ENCODE results near the gene LINC01488. TPM values are rescaled to one million over a fixed set of nuclear protein-coding genes. Genes with fewer than 3 reads are reported as not detected.

Gene LINC01488
- polyA plus RNA-seq, 3 donors from 2014 or later, result not detected

DNA sequence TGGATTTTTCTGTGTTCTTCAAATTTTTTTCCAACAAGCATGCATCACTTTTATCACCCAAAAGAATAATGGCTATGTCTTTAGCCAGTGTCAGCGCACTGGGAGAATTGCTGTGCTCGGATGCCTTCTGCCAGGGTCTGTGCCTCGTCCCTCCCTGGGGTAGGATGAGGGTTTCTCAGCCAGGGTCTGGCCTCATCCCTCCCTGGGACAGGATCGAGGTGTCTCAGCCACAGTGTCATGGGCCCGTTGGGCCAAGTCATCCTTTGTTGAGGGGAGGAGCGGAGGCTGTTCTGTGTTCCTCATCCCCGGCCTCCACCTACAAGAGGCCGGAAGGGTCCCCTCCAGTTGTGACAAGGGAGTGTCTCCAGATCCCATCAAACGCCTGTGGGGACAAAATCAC is 22.7 kb downstream of the LINC01488 start:
- Mint-ChIP-seq H3K27ac (no peak overlapping the region), H3K4me3 (no peak overlapping the region), H3K27me3 (ENCODE audit: low read depth in 3 of 3) (peaks cover 3 to 7% (median 3%) of the 10 kb centered on the region in 3 donors), H3K9me3 (no peaks in the 10 kb centered on the region), H3K36me3 (no peaks in the 10 kb centered on the region), H3K4me1 (peaks cover 0 to 5% of the 10 kb centered on the region in 2 donors)
- DNase-seq, result no peak

DNA sequence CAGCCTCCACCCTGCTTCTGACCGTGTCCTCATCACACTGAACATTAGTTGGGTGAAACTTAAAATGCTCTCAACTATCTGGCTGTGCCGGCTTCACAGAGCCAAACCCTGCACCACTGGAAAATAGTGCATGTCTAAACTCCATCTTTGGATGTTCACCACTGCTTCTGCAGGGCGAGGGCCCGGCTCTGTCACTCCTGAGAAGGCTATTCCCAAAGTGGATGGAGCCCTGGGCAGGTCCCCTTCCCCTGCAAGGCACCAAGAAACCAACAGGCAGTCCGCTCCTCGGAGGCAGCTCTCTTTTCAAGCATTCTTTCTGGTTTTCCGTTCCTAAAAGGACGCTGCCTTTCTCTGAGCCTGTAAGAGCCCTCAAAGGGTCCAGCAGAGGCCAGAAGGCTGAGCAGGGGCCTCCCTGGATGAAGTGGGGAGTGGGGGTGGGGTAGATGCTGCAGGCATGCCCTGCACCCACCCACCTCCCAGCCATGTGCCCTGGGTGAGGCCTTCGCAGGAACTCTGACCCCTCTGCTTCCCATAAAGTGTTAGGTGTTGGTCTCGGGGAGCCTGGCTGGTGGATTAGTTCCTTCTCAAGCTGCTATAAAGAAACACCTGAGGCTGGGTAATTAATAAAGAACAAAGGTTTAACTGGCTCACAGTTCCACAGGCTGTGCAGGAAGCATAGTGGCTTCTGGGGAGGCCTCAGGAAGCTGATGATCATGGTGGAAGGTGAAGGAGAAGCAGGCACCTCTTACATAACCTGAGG is 23.3 kb downstream of the LINC01488 start:
- no peak for DNase-seq
- no peak overlapping the region for H3K27ac Mint-ChIP-seq
- peaks cover 0 to 7% (median 3%) of the 10 kb centered on the region in 3 donors for H3K27me3 Mint-ChIP-seq (ENCODE audit: low read depth in 3 of 3)
- H3K4me1 Mint-ChIP-seq, result peaks cover 0 to 6% of the 10 kb centered on the region in 2 donors
- H3K36me3 Mint-ChIP-seq, result no peaks in the 10 kb centered on the region
- no peaks in the 10 kb centered on the region for H3K9me3 Mint-ChIP-seq
- no peak overlapping the region for H3K4me3 Mint-ChIP-seq

DNA sequence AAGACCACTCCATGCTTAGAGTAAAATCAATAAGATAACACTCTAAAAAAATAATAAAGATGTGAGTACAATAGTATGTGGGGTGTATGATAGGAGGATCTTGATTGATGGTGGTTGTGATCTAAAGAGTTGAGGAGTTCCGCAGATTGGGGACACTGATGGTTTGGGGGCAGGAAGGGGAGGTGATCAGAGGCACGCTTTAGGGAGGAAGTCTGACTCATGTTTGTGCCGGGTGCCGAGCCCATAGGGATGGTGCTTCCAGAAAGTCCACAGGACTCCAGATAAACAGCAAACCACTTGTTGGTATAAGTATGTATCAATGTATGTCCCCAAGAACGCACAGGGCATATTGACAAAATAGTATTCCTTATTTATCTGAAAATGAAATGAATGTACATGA is 27.5 kb downstream of the LINC01488 start:
- Mint-ChIP-seq H3K4me1 (peaks cover 0 to 6% of the 10 kb centered on the region in 2 donors), H3K27ac (no peak overlapping the region), H3K4me3 (no peak overlapping the region), H3K9me3 (no peaks in the 10 kb centered on the region), H3K27me3 (ENCODE audit: low read depth in 3 of 3) (peaks cover 2 to 7% (median 3%) of the 10 kb centered on the region in 3 donors), H3K36me3 (no peaks in the 10 kb centered on the region)
- no peak for DNase-seq

DNA sequence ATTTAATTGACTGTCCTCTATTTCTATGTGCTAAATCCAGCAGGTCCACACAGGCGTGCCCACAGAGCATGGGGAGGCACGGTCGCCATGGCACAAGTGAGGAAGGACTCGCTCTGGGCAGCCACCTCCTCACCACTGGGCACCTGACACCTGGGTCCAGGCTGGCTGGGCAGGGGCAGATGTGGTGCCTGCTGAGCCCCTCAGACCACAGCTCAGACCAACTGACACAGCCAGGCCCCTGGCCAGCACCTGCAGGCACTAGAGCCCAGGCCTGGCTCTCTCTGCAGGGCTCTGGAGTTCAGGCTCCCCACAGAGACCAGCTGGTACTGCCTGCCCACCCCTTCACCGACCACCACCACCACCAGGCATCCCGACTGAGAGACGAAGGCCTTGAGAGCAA is 27.9 kb downstream of the LINC01488 start:
- H3K27me3 Mint-ChIP-seq (ENCODE audit: low read depth in 3 of 3), result peaks cover 2 to 7% (median 3%) of the 10 kb centered on the region in 3 donors
- no peak overlapping the region for H3K27ac Mint-ChIP-seq
- no peak for DNase-seq
- H3K4me3 Mint-ChIP-seq, result no peak overlapping the region
- peaks cover 0 to 2% (median 0%) of the 10 kb centered on the region in 6 donors for H3K9me3 Mint-ChIP-seq
- no peaks in the 10 kb centered on the region for H3K36me3 Mint-ChIP-seq
- H3K4me1 Mint-ChIP-seq, result peaks cover 0 to 6% of the 10 kb centered on the region in 2 donors

GRCh38 chr11:69509846-69510390 is 28.5 kb downstream of the LINC01488 start:
- H3K4me3 Mint-ChIP-seq, result no peak overlapping the region

GRCh38 chr11:69510471-69511357 is 29.3 kb downstream of the LINC01488 start:
- H3K9me3 Mint-ChIP-seq, result peaks cover 0 to 3% (median 0%) of the 10 kb centered on the region in 6 donors
- no peaks in the 10 kb centered on the region for H3K36me3 Mint-ChIP-seq
- H3K27me3 Mint-ChIP-seq (ENCODE audit: low read depth in 3 of 3), result peaks cover 3 to 6% (median 4%) of the 10 kb centered on the region in 3 donors
- H3K4me3 Mint-ChIP-seq, result no peak overlapping the region
- no peak overlapping the region for H3K27ac Mint-ChIP-seq
- H3K4me1 Mint-ChIP-seq, result peaks cover 0 to 6% of the 10 kb centered on the region in 2 donors
- DNase-seq, result no peak

More at GRCh38 chr11:69509846-69510390, 28.5 kb downstream of the LINC01488 start:
- Mint-ChIP-seq H3K4me1 (peaks cover 0 to 6% of the 10 kb centered on the region in 2 donors), H3K36me3 (no peaks in the 10 kb centered on the region), H3K27me3 (ENCODE audit: low read depth in 3 of 3) (peaks cover 2 to 7% (median 3%) of the 10 kb centered on the region in 3 donors), H3K27ac (no peak overlapping the region), H3K9me3 (peaks cover 0 to 3% (median 0%) of the 10 kb centered on the region in 6 donors)
- DNase-seq, result no peak

DNA sequence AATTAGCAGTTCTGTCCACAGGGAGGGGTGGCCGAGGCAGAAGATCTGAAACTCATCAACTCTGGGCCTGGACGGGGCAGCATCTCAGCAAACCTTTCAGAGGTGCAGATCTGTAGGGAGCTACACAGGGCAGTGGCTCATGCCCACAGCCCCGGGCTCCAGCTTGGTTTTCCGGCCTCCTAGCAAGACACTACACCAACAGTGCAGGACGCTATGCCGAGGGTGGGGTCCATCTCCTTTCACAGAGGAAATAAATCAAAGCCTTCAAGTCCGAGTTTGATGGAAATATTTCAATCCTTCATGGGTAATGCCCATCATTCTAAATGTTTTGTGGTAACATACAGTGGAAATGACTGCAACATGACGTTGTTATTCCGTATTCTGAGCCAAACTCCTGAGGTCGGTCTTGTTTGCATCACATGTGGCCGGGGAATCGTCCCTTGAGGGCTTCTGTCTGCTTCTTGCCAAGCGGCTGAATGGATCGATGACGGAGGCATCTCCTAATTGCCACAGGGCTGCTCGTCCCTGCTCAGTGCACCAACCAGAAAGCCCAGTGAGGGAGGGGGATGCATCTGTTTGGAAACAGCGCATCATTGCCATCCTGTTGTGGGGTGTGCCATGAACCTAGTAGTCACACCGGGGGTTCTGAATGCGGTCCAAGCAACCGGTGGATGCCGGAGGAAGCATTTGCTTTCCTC is 30.0 kb downstream of the LINC01488 start:
- Mint-ChIP-seq H3K27me3 (ENCODE audit: low read depth in 3 of 3) (peaks cover 3 to 8% (median 5%) of the 10 kb centered on the region in 3 donors), H3K4me1 (peaks cover 0 to 6% of the 10 kb centered on the region in 2 donors), H3K9me3 (peaks cover 0 to 3% (median 0%) of the 10 kb centered on the region in 6 donors), H3K36me3 (no peaks in the 10 kb centered on the region), H3K27ac (no peak overlapping the region), H3K4me3 (no peak overlapping the region)
- no peak for DNase-seq

GRCh38 chr11:69512136-69512535 is 30.7 kb downstream of the LINC01488 start:
- Mint-ChIP-seq H3K9me3 (peaks cover 0 to 3% (median 0%) of the 10 kb centered on the region in 6 donors), H3K4me3 (no peak overlapping the region), H3K4me1 (peaks cover 0 to 6% of the 10 kb centered on the region in 2 donors), H3K27me3 (ENCODE audit: low read depth in 3 of 3) (peaks cover 3 to 9% (median 7%) of the 10 kb centered on the region in 3 donors), H3K27ac (no peak overlapping the region), H3K36me3 (peaks cover 0 to 4% (median 0%) of the 10 kb centered on the region in 3 donors)
- no peak for DNase-seq

DNA sequence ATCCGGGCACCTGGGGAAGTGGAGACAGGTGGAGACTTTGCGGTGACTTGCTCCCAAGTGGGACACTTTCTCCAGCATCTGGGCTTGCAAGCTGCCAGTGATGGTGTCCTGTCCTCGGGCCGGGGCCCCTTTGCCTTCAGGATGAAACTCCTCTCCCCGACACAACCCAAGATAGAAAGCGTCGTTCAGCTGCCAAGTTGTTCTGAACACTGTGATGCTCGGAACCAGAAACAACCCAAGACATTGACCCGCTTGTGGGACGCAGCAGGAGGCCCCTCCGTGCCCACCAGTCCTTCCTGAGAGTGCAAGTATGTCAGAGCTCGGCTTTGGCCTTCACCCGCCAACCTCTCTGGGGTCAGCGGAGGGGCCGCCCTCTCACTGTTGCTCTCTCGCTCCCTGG is 31.3 kb downstream of the LINC01488 start:
- Mint-ChIP-seq H3K27ac (no peak overlapping the region), H3K4me1 (peaks cover 0 to 6% of the 10 kb centered on the region in 2 donors), H3K36me3 (peaks cover 0 to 4% (median 0%) of the 10 kb centered on the region in 3 donors), H3K27me3 (ENCODE audit: low read depth in 3 of 3) (peaks cover 8 to 10% (median 10%) of the 10 kb centered on the region in 3 donors), H3K9me3 (peaks cover 0 to 3% (median 0%) of the 10 kb centered on the region in 6 donors), H3K4me3 (no peak overlapping the region)
- DNase-seq, result no peak

GRCh38 chr11:69513196-69513595 is 31.7 kb downstream of the LINC01488 start:
- Mint-ChIP-seq H3K36me3 (peaks cover 0 to 4% (median 0%) of the 10 kb centered on the region in 3 donors), H3K9me3 (peaks cover 0 to 3% (median 0%) of the 10 kb centered on the region in 6 donors), H3K4me3 (no peak overlapping the region), H3K27ac (no peak overlapping the region), H3K4me1 (peaks cover 0 to 6% of the 10 kb centered on the region in 2 donors), H3K27me3 (ENCODE audit: low read depth in 3 of 3) (peaks cover 8 to 10% (median 10%) of the 10 kb centered on the region in 3 donors)
- DNase-seq, result no peak

GRCh38 chr11:69513663-69514224 is 32.3 kb downstream of the LINC01488 start:
- peaks cover 0 to 4% (median 0%) of the 10 kb centered on the region in 3 donors for H3K36me3 Mint-ChIP-seq
- peaks cover 0 to 3% (median 0%) of the 10 kb centered on the region in 6 donors for H3K9me3 Mint-ChIP-seq
- no peak overlapping the region for H3K4me3 Mint-ChIP-seq
- H3K4me1 Mint-ChIP-seq, result peaks cover 0 to 5% of the 10 kb centered on the region in 2 donors
- H3K27me3 Mint-ChIP-seq (ENCODE audit: low read depth in 3 of 3), result peaks cover 8 to 14% (median 9%) of the 10 kb centered on the region in 3 donors
- no peak for DNase-seq
- no peak overlapping the region for H3K27ac Mint-ChIP-seq

GRCh38 chr11:69514771-69515170 is 33.3 kb downstream of the LINC01488 start:
- Mint-ChIP-seq H3K9me3 (peaks cover 0 to 3% (median 0%) of the 10 kb centered on the region in 6 donors), H3K4me1 (no peaks in the 10 kb centered on the region), H3K4me3 (no peak overlapping the region), H3K27me3 (ENCODE audit: low read depth in 3 of 3) (peaks cover 6 to 14% (median 8%) of the 10 kb centered on the region in 3 donors), H3K27ac (no peak overlapping the region), H3K36me3 (peaks cover 0 to 4% (median 0%) of the 10 kb centered on the region in 3 donors)
- no peak for DNase-seq
